Left ventricle myocardium inferior (tissue), 1 donor: ENCODE data around the gene ERLEC1. TPM values are rescaled to one million over a fixed set of nuclear protein-coding genes. Genes with fewer than 3 reads are reported as not detected.
"Not testable (repeated sequence)": the region's sequence is repeated elsewhere in the genome, so short reads cannot be mapped to it uniquely, and the experiment has no call there.

ENCODE experiments used
- DNase-seq: peaks from one replicate; pipeline ENCODE4 v3.0.0-alpha.2; 2020
- H3K27ac ChIP-seq: fragments of 200-600 bp; replicated peaks from 2 replicates; pipeline ENCODE4 v1.8.0; 2021
- H3K27me3 ChIP-seq: fragments of 200-600 bp; 2 replicates; pipeline ENCODE4 v1.8.0; 2021; ENCODE audit warnings: low read depth
- H3K36me3 ChIP-seq: fragments of 200-600 bp; 2 replicates; pipeline ENCODE4 v1.8.0; 2021
- H3K4me1 ChIP-seq: fragments of 200-600 bp; 2 replicates; pipeline ENCODE4 v1.8.0; 2021
- H3K4me3 ChIP-seq: fragments of 200-600 bp; 2 replicates; pipeline ENCODE4 v1.8.0; 2021; ENCODE audit warnings: mild to moderate bottlenecking, moderate library complexity
- H3K9me3 ChIP-seq: fragments of 200-600 bp; replicated peaks from 2 replicates; pipeline ENCODE4 v1.8.0; 2021
- CTCF ChIP-seq: fragments of 200-600 bp; IDR thresholded peaks from 2 replicates; pipeline ENCODE4 v1.8.0; 2021; ENCODE audit warnings: antibody characterized with exemption, mild to moderate bottlenecking, borderline replicate concordance
- intact Hi-C: fragments of 100-400 bp; cut with micrococcal nuclease; formaldehyde crosslinking; loops from one replicate; pipeline ENCODE4 v1.11.0; 2022
- total RNA-seq: library from RNA; stranded (reverse); fragmentation: NEBNext Ultra II Directional; extraction: Animal tissue kit (Norgen Biotek cat#: 25700); gene quantifications from one replicate; pipeline ENCODE4 v1.2.1, GENCODE V29; 2021
- donor health status: DM: no; HTN: yes; CAD: no; lungs with severe emphysema.

The ERLEC1 gene
- total RNA-seq, 1 donor from 2014 or later, result 44.3 TPM

DNA sequence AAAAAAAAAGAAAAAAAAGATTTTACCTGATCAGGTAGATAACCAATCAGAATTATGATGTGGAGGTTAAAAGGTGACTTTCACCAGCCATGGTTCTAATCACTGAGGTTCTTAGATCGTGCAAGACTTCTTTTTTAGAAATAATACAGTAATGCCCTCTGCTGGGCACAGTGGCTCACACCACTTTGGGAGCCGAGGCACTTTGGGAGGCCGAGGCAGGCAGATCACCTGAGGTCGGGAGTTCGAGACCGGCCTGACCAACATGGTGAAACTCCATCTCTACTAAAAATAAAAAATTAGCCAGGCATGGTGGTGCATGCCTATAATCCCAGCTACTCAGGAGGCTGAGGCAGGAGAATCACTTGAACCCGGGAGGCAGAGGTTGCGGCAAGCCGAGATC, 36.8 kb downstream of the ERLEC1 start:
- H3K4me3 ChIP-seq, H3K27me3 ChIP-seq, DNase-seq, H3K9me3 ChIP-seq, H3K27ac ChIP-seq, intact Hi-C loops: not testable (repeated sequence)
- H3K4me1 ChIP-seq, result peaks cover 29% of the 10 kb centered on the region
- H3K36me3 ChIP-seq, result peaks cover 14% of the 10 kb centered on the region
- TF ChIP-seq CTCF, result peak; percentile 15

DNA sequence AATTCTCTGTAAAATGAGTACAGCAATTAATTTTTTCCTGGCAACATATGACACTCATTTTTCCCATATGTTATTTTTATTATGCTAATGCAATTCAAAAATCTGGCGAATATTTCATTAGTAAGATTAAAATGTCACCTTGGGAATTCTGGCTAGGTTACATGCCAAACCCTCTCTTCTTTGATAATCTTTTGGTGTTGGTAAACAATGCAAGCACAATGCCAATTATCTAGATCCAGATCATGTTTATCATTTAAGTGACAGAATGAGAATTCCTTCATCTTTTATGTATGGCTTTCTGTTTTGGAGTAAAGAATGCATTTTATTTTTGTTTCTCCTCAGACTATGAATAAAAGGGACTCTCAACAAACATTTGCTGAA, 39.2 kb downstream of the ERLEC1 start:
- peak overlapping the region; percentile 74 for H3K27ac ChIP-seq
- intact Hi-C loops, result no loop called here
- H3K36me3 ChIP-seq, result peaks cover under 1% of the 10 kb centered on the region
- TF ChIP-seq CTCF, result no peak
- peaks cover 6% of the 10 kb centered on the region for H3K9me3 ChIP-seq
- no peaks in the 10 kb centered on the region for H3K27me3 ChIP-seq
- no peak for DNase-seq
- peaks cover 44% of the 10 kb centered on the region for H3K4me1 ChIP-seq
- no peak overlapping the region for H3K4me3 ChIP-seq

- Histone ChIP-seq H3K4me3 (no peak overlapping the region), H3K4me1 (peaks cover 44% of the 10 kb centered on the region), H3K9me3 (peaks cover 6% of the 10 kb centered on the region), H3K27ac (peak overlapping the region; percentile 74), H3K36me3 (peaks cover 9% of the 10 kb centered on the region), H3K27me3 (no peaks in the 10 kb centered on the region)
- DNase-seq, result no peak
- intact Hi-C loops, result no loop called here
- no peak for TF ChIP-seq CTCF
These were observed 39.9 kb downstream of the ERLEC1 start for GRCh38 chr2:53826587-53827397.

- intact Hi-C loops, result no loop called here
- Histone ChIP-seq H3K27ac (peak overlapping the region; percentile 74), H3K4me3 (no peak overlapping the region), H3K36me3 (peaks cover 10% of the 10 kb centered on the region), H3K9me3 (peaks cover 6% of the 10 kb centered on the region), H3K27me3 (no peaks in the 10 kb centered on the region), H3K4me1 (peaks cover 44% of the 10 kb centered on the region)
- no peak for TF ChIP-seq CTCF
- no peak for DNase-seq
These were observed 40.7 kb downstream of the ERLEC1 start for GRCh38 chr2:53827398-53828175.

GRCh38 chr2:53828331-53828730, 41.5 kb downstream of the ERLEC1 start:
- Histone ChIP-seq H3K9me3 (peaks cover 6% of the 10 kb centered on the region), H3K36me3 (peaks cover 10% of the 10 kb centered on the region), H3K27me3 (no peaks in the 10 kb centered on the region), H3K4me3 (no peak overlapping the region), H3K4me1 (peaks cover 44% of the 10 kb centered on the region), H3K27ac (peak overlapping the region; percentile 74)
- TF ChIP-seq CTCF, result no peak
- no peak for DNase-seq
- intact Hi-C loops, result no loop called here
